DOHH2 (cell line): ENCODE results near the gene USF1.

Experiments used
- H3F3A ChIP-seq: fragments of 200-600 bp; sonication (generic), shearing (Covaris generic); 2 replicates; pipeline ENCODE4 v1.6.0; 2016; ENCODE audit warnings: antibody characterized with exemption, mild to moderate bottlenecking; ENCODE audit not compliant: control insufficient read depth, insufficient read depth
- H3K27ac ChIP-seq: fragments of 200-600 bp; sonication (generic); 2 replicates; pipeline ENCODE4 v1.5.1; 2014; ENCODE audit warnings: low read depth, mild to moderate bottlenecking, low read length, moderate library complexity
- H3K27me3 ChIP-seq: fragments of 200-600 bp; sonication (generic); 2 replicates; pipeline ENCODE4 v1.6.1; 2014; ENCODE audit warnings: mild to moderate bottlenecking, low read length, mixed read lengths; ENCODE audit not compliant: control insufficient read depth
- H3K36me3 ChIP-seq: fragments of 200-600 bp; sonication (generic); 2 replicates; pipeline ENCODE4 v1.6.1; 2014; ENCODE audit warnings: mild to moderate bottlenecking, low read length, moderate library complexity, mixed read lengths; ENCODE audit not compliant: control insufficient read depth
- H3K4me1 ChIP-seq: fragments of 200-600 bp; sonication (generic); 2 replicates; pipeline ENCODE4 v1.6.1; 2014; ENCODE audit warnings: mild to moderate bottlenecking, low read length, mixed read lengths; ENCODE audit not compliant: control insufficient read depth
- H3K4me2 ChIP-seq: fragments of 200-600 bp; sonication (generic); 2 replicates; pipeline ENCODE4 v1.6.0; 2014; ENCODE audit warnings: mild to moderate bottlenecking, low read length, moderate library complexity
- H3K4me3 ChIP-seq: fragments of 200-600 bp; sonication (generic); 2 replicates; pipeline ENCODE4 v1.5.1; 2014; ENCODE audit warnings: mild to moderate bottlenecking, low read length, mixed read lengths
- H3K79me2 ChIP-seq: fragments of 200-600 bp; sonication (generic); 2 replicates; pipeline ENCODE4 v1.6.1; 2014; ENCODE audit warnings: mild to moderate bottlenecking, low read length, mixed read lengths; ENCODE audit not compliant: control insufficient read depth
- H3K9me2 ChIP-seq: fragments of 200-600 bp; sonication (generic); replicated peaks from 2 replicates; pipeline ENCODE4 v1.6.1; 2014; ENCODE audit warnings: mild to moderate bottlenecking, low read length, mixed read lengths; ENCODE audit not compliant: control insufficient read depth
- H3K9me3 ChIP-seq: fragments of 200-600 bp; sonication (generic); 2 replicates; pipeline ENCODE4 v1.6.1; 2014; ENCODE audit warnings: antibody characterized with exemption, low read length, mixed read lengths; ENCODE audit not compliant: control insufficient read depth, insufficient read depth
- H4K20me1 ChIP-seq: fragments of 200-600 bp; sonication (generic); 2 replicates; pipeline ENCODE4 v1.6.0; 2014; ENCODE audit warnings: low read depth, mild to moderate bottlenecking, antibody characterized with exemption, low read length, moderate library complexity; ENCODE audit not compliant: control insufficient read depth, insufficient read depth
- CTCF ChIP-seq: fragments of 200-600 bp; sonication (generic); IDR thresholded peaks from one replicate; pipeline ENCODE4 v1.5.1; 2014; ENCODE audit warnings: antibody characterized with exemption, mild to moderate bottlenecking, low read depth, low read length; ENCODE audit not compliant: poor library complexity, severe bottlenecking
- EZH2phosphoT487 ChIP-seq: fragments of 200-600 bp; sonication (generic); IDR thresholded peaks from 2 replicates; pipeline ENCODE4 v1.6.1; 2017; ENCODE audit warnings: borderline replicate concordance, mild to moderate bottlenecking, antibody characterized with exemption, low read length, moderate library complexity, mixed read lengths

Gene USF1

GRCh38 chr1:161092621-161093028 is 46.8 kb upstream of the USF1 start:
- Histone ChIP-seq H3K27ac (no peak overlapping the region), H3K9me2 (no peaks in the 10 kb centered on the region), H3K79me2 (no peaks in the 10 kb centered on the region), H3K9me3 (no peaks in the 10 kb centered on the region), H3F3A (no peaks in the 10 kb centered on the region), H3K36me3 (no peaks in the 10 kb centered on the region), H3K4me3 (no peak overlapping the region), H3K27me3 (no peaks in the 10 kb centered on the region), H3K4me2 (no peak overlapping the region), H4K20me1 (no peaks in the 10 kb centered on the region), H3K4me1 (peaks cover 7% of the 10 kb centered on the region)
- TF ChIP-seq CTCF: no peak
- no peak for TF ChIP-seq EZH2phosphoT487

GRCh38 chr1:161091796-161092507 is 46.2 kb upstream of the USF1 start:
- H3K79me2 ChIP-seq: no peaks in the 10 kb centered on the region
- no peaks in the 10 kb centered on the region for H4K20me1 ChIP-seq
- no peak overlapping the region for H3K4me3 ChIP-seq
- no peaks in the 10 kb centered on the region for H3K27me3 ChIP-seq
- no peaks in the 10 kb centered on the region for H3K9me2 ChIP-seq
- TF ChIP-seq EZH2phosphoT487 (no peak), CTCF (no peak)
- no peaks in the 10 kb centered on the region for H3K36me3 ChIP-seq
- H3K4me2 ChIP-seq: no peak overlapping the region
- H3F3A ChIP-seq: no peaks in the 10 kb centered on the region
- no peaks in the 10 kb centered on the region for H3K9me3 ChIP-seq
- H3K4me1 ChIP-seq: peaks cover under 1% of the 10 kb centered on the region
- H3K27ac ChIP-seq: no peak overlapping the region

- Histone ChIP-seq H3K9me3 (no peaks in the 10 kb centered on the region), H3F3A (no peaks in the 10 kb centered on the region), H3K4me1 (no peaks in the 10 kb centered on the region), H3K4me2 (no peak overlapping the region), H3K4me3 (no peak overlapping the region), H3K9me2 (no peaks in the 10 kb centered on the region), H3K36me3 (no peaks in the 10 kb centered on the region), H3K27ac (no peak overlapping the region), H3K27me3 (no peaks in the 10 kb centered on the region), H3K79me2 (no peaks in the 10 kb centered on the region), H4K20me1 (no peaks in the 10 kb centered on the region)
- TF ChIP-seq CTCF (no peak), EZH2phosphoT487 (no peak)
Observed at GRCh38 chr1:161091093-161091492, 45.3 kb upstream of the USF1 start.
